Stimulated activated naive CD8-positive, alpha-beta T cell treated with anti-CD3 and anti-CD28 coated beads, Interleukin-15, Interleukin-2, amounts not matched to agents 100 U/mL and 50 U/mL, for 24 hours (primary cell): Measurements from ENCODE around the gene NELFCD.
"Not testable (repeated sequence)": the region's sequence is repeated elsewhere in the genome, so short reads cannot be mapped to it uniquely, and the experiment has no call there.

ENCODE experiments used
- ATAC-seq: fragments of 150-1000 bp; cut with Tn5 transposase; one replicate; pipeline ENCODE4 v1.10.0; 2021
- DNase-seq: peaks from one replicate; pipeline ENCODE4 v3.0.0; 2021

NELFCD gene

DNA sequence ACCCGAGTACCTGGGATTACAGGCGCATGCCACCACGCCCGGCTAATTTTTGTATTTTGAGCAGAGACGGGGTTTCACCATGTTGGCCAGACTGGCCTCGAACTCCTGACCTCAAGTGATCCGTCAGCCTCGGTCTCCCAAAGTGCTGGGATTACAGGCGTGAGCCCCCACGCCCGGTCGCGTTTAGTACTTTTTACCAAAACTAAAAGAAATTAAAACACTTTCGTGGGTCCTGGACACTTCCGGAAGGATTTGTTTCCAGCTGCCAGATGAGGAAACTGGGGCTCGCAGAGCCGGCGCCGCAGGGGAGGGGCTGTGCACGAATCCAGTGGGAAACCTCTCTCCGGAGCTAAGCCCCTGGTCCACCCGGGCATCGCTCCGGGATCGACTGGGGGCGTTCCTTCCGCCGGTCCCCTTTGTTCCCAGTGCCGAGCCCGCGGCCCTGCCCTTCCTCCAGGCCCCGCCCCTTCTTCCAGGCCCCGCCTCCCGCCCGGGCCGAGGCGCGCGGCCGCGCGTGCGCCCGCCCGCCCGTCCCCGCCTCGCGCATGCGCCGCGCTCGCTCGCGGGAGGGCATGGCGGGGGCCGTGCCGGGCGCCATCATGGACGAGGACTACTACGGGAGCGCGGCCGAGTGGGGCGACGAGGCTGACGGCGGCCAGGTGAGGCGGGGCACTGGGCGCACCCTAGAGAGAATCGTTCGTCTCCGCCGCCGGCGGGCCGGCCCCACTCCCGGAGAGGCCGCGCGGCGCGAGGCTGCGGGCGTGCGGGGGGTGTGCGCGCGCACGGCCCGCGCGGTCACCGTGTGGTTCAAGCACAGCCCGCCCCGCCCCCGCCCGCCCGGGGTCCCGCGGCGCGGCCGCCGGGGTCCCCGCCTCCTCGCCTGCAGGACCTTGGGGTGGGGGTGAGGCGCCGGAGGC, at the start of gene NELFCD:
TSS of gene NELFCD (plus strand) at position 546 of the 917 bp plus-strand sequence. CDS start at position 600, 54 bp downstream.
- DNase-seq (peak; percentile 96), ATAC-seq (peak; percentile 86)

DNA sequence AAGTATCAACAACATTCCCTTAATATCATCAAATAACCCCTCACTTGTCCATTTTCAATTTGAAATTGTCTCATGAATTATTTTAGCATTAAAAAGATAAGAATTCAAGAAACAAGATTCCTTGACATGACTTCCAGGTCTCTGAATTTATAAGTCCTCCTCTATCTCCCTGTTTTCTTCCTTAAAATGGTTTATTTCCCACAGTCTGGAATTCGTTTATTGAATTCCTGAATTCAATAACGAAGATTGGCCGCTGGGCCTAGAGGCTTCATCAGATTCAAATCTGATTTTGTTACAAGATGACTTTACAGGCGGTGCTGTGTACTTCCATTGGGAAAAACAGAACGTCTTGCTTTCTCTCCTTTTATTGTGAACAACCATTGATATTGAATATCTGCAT, 48.9 kb upstream of the NELFCD start:
- ATAC-seq = no peak
- no peak for DNase-seq

DNA sequence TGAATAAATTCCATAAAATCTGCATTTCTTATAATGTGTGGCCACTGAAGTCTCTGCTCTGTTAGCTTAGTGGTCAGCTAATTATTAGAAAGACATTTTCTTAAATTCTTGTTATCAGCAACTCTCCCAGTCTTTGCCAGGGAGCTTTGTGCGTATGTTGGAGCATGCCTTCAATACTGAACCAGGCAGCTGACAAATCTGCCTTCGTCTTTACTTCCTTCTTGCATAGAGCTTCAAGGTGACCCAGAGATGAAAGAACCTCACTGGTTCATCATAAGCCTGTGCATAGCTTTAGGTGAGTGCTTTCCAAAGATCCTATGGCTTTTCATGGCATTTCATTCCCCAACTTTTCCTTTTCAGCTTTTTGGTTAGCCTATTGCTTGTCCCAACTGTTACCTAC, 43.0 kb upstream of the NELFCD start:
- ATAC-seq (no peak), DNase-seq (no peak)

DNA sequence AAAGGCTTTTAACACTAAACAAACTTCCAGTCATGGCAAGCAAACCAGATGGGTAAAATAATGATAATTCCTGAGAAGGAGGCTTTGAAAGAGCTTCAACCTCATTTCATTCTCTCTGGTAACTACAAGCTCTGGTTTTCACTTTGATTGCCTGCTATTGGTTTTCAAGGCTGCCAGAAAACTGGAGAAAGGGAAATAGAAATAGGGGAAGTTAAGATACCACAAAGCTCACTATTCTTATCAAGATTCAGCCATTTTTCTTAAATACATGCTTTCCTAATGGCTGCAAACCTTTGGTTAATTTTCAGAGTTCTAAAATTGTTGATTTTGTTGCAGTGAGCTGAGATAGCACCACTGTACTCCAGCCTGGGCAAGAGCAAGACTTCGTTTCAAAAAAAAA, 42.5 kb upstream of the NELFCD start:
- ATAC-seq = no peak

DNA sequence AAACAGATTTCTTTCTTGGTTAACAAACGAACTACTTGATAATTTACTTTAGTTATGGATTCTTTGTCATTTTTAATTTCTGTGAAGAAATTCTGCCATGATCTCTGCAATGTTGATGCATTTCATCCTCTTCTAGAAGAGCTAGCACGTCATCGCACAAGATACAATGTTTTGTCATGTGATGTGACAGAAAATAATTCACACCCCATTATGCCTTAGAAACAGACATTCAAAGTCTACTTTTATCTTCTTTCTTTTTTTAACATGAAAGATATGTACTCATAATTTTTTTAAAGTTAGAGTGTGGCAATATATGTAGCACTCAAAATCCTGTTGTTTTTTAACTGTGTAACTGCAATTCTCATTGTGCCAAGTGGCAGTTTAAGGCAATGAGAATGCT, 39.6 kb upstream of the NELFCD start:
- ATAC-seq = no peak
- no peak for DNase-seq

More for the DNA sequence above, 42.5 kb upstream of the NELFCD start:
- no peak for DNase-seq

GRCh38 chr20:58942549-58942948, 38.5 kb upstream of the NELFCD start:
- ATAC-seq = no peak
- DNase-seq = no peak

DNA sequence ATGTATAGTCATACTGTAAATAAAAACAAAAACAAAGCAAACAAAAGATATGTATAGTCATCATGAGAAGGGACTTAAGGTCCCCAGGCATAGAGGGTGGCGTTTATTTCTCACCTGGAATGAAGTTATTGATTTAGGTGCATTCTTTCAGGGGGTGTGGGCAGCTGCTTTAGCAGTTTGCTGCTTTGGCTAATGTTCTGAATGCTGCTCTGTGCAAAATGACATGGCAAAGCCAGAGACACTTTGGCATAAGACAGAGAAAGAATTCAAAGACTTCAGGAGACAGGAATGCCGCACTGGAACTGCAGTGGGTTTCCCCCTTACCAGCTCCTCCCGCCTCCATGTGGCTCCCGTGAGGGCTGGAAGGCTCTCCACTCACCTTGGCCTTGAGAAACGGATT, 36.4 kb upstream of the NELFCD start:
- ATAC-seq (no peak), DNase-seq (no peak)

GRCh38 chr20:58945965-58946631, 35.0 kb upstream of the NELFCD start:
- DNase-seq (no peak), ATAC-seq (no peak)

DNA sequence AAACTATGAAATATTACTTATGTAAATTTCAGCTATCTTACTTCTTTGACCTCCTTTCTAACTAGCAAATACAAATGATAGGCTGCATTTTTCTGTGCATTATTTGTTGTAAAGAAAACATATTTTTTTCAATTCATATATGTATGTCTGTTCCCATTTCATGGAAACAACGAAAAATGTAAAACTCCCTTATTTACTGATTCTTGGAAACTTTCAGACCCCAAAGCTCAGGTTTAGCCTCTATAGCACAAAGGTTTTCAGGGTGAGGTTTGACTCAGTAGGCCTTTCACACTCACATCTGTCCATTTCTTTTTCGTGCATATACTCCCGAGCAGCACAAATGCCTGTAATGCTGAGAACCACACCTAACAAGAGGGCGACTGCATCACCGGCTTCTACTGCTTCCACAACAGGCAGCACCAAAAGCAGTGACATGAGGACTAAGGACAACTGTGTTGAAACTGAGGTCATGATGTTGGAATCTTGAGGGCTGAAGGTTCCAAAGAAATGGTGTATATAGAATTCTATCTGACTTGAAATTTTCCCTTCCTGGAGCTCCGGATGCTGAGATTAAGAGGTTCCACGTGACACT, 33.2 kb upstream of the NELFCD start:
- DNase-seq, ATAC-seq: not testable (repeated sequence)

- ATAC-seq (no peak), DNase-seq (no peak)
Observed at GRCh38 chr20:58950603-58951002, 30.5 kb upstream of the NELFCD start.

DNA sequence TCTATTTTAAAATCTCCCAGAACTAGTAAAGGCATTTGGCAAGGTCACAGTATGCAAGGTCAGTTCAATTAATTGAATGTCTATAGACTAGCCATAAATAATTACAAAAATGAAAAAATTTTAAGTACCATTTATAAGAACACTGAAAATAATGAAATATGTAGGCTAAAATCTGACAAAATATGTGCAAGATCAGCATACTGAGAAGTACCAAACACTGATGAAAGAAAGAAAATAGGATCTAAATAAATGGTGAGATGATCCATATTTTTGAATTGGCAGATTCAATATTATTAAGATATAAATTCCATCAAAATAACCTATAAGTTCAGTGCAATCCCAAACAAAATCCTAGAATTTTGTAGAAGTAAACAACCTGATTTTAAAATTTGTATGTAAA, 28.0 kb upstream of the NELFCD start:
- DNase-seq = no peak

DNA sequence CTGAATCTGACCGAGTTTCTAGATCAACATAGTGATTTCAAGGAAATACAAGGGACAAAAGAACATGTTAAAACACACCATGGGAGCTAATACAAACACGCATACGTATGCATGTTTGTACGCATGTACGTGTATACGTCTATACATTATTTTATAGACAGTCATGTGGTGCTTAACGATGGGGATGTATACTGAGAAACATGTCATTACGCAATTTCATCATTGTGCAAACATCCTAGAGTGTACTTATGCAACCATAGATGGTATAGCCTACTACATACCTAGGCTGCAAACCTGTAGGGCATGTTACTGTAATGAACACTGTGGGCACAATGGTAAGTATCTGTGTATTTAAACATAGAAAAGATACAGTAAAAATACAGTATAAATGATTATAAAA, 25.0 kb upstream of the NELFCD start:
- ATAC-seq = no peak
- DNase-seq = no peak

More for the DNA sequence above, 28.0 kb upstream of the NELFCD start:
- ATAC-seq = no peak

DNA sequence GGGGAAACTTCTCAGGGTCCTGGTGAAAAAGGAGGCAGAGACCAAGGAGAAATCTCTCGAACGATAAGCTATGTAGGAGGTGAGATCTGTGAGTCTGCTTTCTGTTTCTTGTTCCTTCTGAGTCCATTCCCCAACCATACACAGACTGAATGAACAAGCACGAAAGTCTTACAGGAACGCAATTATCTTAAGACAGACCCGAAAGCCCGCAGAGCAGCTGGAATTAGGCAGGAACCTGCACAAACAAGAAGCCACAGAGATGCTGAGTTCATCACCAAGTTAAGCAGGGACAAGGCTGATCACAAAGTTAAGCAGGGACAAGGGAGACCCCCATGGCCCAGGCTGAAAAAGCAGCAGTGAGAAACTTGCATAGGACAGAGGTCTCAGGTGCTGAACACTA, 21.4 kb upstream of the NELFCD start:
- ATAC-seq (no peak), DNase-seq (no peak)

GRCh38 chr20:58963060-58963584, 17.9 kb upstream of the NELFCD start:
- ATAC-seq (no peak), DNase-seq (no peak)

- DNase-seq, ATAC-seq: not testable (repeated sequence)
Observed at GRCh38 chr20:58963922-58964321, 17.1 kb upstream of the NELFCD start.

- DNase-seq (no peak), ATAC-seq (no peak)
Observed at GRCh38 chr20:58965270-58966064, 15.6 kb upstream of the NELFCD start.

DNA sequence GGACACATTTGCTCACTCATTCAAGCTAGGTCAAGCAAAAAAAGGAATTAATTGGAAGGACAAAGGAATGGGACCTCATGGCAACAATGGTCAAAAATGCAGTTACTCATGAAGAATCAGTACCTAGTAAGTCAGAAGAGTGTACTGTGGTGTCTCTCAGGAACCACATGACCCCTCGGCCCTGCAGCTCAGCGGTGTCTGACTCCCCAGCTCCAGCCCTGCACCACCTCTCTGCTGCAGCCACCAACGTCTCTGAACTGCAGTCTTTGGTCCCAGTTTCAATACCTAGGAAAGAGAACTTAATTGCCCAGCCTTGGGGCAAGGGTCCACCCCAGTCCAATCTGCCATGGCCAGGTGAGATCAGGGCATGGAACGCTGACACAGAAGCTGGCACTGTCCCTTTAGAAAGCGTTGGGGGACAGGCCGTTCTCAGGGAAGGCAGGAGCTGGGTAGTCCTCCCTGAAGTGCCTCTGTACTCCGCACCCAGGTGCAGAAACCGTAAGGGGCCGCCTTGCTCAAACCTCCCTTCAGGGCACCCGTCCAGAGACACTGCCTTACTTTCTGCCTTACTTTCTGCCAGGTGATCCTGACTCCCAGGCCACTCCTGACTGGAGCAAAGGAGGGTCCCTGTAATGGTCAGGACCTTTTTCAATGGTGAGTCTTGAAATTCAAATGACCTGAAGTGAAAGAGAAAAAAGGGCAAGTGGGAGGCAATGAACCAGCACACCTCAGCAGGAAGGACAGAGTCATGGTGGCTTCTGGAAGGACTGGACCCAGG, 13.2 kb upstream of the NELFCD start:
- DNase-seq (no peak), ATAC-seq (no peak)

DNA sequence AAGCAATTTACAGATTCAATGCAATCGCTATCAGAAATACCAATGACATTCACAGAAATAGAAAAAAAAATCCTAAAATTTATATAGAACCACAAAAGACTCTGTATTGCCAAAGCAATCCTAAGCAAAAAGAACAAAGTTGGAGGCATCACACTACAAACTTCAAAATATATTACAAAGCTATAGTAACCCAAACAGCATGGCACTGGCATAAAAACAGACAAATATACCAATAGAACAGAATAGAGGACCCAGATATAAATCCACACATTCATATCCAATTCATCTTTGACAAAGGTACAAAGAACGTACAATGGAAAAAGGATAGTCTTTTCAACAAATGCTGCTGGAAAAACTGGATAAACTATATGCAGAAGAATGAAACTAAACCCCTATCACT, 11.6 kb upstream of the NELFCD start:
- no peak for DNase-seq
- ATAC-seq = no peak

GRCh38 chr20:58970146-58970545, 10.9 kb upstream of the NELFCD start:
- DNase-seq (no peak), ATAC-seq (no peak)

- DNase-seq (no peak), ATAC-seq (no peak)
Observed at GRCh38 chr20:58971429-58971828, 9.6 kb upstream of the NELFCD start.

DNA sequence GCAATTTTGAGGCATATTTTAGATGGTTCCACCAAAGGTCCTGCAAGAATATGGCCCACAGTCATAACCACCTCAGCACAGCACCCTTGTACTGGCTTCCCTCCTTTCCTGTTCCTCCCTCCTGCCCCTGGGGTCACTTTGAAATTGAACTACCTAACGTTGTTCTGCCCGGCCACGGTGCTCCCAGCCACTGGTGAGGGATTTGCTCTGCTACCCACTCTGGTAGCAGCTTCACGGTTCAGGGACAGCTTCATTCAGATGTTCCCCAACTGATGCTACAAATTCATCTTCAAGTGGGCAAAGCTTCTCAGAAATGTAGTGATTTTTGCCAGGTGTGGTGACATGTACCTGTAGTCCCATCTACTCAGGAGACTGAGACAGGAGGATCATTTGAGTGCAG, 7.9 kb upstream of the NELFCD start:
- DNase-seq = no peak
- ATAC-seq = no peak
